Measurements from ENCODE around the gene UGT1A6.
"Not testable (repeated sequence)": the region's sequence is repeated elsewhere in the genome, so short reads cannot be mapped to it uniquely, and the experiment has no call there.

The UGT1A6 gene

DNA sequence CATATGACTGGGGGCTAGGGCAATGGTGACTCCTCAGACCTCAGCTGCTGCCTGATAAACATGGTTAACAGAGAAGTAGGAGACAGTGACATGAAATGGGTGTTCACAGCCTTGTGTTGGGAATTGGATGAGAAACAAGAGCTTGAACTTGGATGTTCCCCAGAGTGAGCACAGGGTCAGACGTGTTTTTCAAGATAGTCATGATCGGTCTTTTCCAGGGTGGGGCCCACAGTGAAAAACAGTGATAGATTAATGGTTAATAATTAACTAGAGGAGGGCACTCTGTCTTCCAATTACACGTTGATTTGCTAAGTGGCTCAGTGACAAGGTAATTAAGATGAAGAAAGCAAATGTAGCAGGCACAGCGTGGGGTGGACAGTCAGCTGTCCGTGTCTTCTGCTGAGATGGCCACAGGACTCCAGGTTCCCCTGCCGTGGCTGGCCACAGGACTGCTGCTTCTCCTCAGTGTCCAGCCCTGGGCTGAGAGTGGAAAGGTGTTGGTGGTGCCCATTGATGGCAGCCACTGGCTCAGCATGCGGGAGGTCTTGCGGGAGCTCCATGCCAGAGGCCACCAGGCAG lies 36.1 kb downstream of the UGT1A6 start, which contains the start of gene UGT1A3:
TSS of gene UGT1A3 (plus strand) at position 320 of the 579 bp plus-strand sequence. CDS start at position 405, 85 bp downstream.
- no peak for DNase-seq (ENCODE audit: low read depth)

DNA sequence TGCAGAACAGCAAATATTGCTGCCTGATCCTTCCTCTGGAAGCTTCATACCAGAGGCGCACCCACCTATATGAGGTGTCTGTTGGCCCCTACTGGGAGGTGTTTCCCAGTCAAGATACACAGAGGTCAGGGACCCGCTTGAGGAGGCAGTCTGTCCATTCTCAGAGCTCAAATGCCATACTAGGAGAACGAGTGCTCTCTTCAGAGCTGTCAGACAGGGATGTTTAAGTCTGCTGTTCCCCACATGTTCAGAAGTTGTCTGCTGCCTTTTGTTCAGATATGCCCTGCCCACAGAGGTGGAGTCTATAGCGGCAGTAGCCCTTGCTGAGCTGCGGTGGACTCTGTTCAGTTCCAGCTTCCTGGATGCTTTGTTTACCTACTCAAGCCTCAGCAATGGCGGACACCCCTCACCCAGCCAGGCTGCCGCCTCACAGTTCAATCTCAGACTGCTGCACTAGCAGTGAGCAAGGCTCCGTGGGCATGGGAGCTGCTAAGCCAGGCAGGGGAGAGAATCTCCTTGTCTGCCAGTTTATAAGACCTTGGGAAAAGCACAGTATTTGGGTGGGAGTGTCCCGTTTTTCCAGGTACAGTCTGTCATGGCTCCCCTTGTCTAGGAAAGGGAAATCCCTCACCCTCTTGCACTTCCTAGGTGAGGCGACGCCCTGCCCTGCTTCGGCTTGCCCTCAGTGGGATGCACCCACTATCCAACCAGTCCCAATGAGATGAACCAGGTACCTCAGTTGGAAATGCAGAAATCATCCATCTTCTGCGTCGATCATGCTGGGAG lies 44.4 kb downstream of the UGT1A6 start:
- DNase-seq (ENCODE audit: low read depth): not testable (repeated sequence)

DNA sequence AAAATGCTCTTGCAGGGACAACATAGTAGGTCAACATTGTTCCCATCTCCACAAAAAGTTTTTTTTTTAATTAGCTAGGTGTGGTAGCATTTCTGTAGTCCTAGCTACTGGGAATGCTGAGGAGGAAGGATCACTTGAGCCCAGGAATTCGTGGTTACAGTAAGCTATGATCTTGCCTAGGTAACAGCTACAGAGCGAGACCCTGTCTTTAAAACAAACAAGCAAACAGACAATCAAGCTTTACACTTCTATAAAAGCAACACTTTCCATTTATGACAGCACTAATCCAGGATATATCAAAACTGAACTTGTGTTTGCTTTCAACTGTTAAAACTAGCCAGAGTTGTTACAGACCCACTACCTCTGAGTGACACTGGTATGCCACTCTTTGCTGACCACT lies 48.2 kb downstream of the UGT1A6 start:
- DNase-seq (ENCODE audit: low read depth): no peak

DNA sequence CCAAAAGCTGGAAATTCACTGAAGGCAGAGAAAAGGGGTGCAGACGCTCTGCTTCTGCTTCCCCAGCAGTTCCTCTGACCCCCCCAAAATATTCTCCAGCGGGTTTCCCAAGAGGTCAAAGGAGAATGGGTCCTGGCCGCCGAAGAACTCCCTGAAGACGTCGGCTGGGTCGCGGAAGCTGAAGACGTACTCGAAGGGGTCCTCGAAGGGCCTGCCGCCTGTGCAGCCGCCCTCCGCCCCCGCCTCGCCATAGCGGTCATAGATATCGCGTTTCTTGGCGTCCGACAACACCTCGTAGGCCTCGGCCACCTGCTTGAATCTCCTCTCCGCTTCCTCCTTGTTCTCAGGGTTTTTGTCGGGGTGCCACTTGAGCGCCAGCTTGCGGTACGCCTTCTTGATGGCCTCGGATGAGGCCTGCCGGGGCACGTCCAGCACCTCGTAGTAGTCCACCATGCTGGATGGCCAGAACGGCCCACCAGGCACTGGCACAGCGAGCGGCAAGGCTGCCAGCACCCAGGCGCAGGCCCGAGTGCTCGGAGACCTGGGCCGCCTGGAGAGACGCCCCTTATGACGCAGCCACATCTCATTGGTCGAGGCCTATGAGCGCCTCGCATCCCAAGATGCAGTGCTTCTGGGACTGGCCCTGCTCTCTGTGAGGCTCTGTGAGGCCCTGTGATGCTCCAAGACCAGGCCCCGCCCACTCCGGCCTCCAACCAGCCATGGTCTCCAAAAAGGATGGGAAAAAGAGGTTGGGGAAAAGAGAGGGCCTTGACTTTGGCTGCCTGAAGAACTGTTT lies 51.0 kb downstream of the UGT1A6 start:
- no peak for DNase-seq (ENCODE audit: low read depth)

DNA sequence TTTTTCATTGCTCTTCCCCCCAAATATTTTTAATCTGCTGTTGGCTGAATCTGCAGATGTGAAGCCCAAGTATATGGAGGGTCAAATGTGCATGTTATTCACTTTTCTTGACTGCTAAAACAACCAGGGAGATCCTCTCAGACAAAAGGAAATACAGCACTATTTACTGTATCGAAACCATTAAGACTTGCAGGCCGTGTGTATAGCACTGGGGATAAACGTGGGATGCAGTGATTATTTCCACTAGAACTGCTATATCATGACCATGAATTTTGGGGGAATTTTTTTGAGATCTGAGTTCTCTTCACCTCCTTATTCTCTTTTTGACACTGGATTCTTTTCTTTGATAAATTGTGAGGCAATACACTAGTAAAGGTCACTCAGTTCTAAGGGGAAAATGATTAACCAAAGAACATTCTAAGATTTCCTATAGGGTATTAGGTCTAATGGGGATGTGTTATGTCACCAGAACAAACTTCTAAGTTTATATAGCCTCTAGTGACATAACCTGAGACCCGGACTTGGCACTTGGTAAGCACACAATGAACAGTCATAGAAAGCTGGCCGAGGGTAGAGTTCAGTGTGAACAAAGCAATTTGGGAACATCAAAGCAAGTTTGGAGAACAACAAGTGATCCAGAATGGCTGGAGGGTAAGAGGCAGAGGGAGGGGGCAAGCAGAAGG lies 52.5 kb downstream of the UGT1A6 start:
- DNase-seq (ENCODE audit: low read depth): no peak

DNA sequence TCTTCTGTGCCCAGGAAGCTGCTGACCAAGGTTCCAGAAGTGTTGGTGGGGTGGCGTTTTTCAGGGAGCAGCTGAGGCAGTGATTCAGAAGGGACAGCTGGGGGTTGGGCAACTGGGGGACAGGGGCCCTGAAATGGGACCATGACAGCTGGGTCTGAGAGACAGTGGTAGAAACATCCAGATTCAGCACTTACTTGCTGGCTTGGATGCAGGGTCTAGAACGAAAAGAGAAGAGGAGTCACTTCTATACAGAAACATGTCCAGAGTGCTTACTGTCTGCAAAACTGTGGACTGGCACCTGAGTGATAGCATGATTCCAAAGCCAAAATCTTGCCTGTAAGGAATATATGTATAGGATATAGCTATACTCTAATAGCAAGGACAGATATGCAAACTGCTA lies 53.1 kb downstream of the UGT1A6 start:
- DNase-seq (ENCODE audit: low read depth): not testable (repeated sequence)

DNA sequence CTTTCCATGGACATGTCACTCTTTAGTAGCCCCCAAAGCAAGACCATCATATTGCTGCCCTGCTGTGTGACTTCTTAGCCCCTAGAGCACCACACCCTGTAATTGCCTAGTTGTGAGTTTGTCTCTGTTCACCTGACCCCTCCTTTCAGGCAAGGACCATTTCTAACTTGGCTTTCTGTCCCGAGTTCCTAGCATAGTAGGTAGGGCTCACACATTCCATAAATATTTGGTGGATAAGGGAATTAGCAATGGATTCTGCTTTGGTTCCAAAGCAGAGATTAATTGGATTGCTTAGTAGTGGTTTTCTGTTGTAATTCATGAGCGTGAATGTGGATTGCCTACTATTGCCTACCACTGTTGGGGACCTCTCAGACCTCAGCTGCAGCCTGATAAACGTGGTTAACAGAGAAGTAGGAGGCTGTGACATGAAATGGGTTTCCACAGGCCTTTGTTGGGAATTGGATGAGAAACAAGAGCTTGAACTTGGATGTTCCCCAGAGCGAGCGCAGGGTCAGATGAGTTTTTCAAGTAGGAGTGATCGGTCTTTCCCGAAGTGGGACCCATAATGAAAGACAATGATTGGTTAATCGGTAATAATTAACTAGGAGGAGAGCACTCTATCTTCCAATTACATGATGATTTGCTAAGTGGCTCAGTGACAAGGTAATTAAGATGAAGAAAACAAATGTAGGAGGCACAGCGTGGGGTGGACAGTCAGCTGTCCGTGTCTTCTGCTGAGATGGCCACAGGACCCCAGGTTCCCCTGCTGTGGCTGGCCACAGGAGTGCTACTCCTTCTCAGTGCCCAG lies 54.0 kb downstream of the UGT1A6 start:
- DNase-seq (ENCODE audit: low read depth): no peak

DNA sequence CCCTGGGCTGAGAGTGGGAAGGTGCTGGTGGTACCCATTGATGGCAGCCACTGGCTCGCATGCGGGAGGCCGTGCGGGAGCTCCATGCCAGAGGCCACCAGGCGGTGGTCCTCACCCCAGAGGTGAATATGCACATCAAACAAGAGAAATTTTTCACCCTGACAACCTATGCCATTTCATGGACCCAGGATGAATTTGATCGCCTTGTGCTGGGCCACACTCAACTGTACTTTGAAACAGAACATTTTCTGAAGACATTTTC lies 54.5 kb downstream of the UGT1A6 start:
- DNase-seq (ENCODE audit: low read depth): no peak

DNA sequence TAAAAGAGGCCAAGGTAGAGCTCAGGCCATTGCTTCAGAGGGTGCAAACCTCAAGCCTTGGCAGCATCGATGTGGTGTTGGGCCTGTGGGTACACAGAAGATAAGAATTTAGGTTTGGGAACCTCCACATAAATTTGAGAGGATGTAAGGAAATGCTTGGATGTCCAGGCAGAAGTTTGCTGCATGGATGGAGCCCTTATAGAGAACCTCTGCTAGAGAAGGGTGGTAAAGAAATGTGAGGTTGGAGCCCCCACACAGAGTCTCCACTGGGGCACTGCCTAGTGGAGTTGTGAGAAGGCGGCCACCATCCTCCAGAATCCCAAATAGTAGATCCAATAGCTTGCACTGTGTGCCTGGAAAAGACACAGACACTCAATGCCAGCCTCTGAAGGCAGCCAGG lies 58.0 kb downstream of the UGT1A6 start:
- not testable (repeated sequence) for DNase-seq (ENCODE audit: low read depth)

DNA sequence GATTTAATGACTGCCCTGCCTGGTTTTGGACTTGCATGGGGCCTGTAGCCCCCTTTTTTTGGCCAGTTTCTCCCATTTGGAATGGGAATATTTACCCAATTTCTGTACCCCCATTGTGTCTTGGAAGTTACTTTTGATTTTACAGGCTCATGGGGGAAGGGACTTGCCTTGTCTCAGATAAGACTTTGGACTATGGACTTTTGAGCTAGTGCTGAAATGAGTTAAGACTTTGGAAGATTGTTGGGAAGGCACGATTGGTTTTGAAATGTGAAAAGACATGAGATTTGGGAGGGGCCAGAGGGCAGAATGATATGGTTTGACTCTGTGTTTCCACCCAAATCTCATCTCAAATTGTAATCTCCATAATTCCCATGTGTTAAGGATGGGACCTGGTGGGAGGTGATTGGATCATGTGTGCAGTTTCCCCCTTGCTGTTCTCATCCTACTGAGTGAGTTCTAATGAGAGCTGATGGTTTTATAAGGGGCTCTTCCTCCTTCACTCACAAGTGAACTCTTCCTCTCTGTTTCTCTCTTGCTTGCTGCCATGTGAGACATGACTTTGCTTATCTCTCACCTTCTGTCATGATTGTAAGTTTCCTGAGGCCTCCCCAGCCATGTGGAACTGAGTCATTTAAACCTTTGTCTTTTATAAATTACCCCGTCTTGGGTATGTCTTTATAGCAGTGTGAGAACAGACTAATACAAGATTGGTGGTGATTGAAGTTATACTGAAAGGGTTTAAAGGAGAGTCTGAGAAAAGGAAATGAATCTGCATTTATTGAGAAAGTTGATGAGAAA lies 58.7 kb downstream of the UGT1A6 start:
- DNase-seq (ENCODE audit: low read depth): not testable (repeated sequence)

DNA sequence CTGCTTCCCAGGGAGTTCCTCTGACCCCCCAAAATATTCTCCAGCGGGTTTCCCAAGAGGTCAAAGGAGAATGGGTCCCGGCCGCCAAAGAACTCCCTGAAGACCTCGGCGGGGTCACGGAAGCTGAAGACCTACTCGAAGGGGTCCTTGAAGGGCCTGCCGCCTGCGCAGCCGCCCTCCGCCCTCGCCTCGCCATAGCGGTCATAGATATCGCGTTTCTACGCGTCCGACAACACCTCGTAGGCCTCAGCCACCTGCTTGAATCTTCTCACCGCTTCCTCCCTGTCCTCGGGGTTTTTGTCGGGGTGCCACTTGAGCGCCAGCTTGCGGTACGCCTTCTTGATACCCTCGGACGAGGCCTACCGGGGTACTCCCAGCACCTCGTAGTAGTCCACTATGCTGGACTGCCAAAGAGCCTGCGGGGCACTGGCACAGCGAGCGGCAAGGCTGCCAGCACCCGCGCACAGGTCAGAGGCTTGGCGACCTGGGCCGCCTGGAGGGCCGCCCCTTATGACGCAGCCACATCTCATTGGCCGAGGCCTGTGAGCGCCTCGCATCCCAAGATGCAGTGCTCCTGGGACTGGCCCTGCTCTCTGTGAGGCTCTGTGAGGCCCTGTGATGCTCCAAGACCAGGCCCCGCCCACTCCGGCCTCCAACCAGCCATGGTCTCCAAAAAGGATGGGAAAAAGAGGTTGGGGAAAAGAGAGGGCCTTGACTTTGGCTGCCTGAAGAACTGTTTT lies 62.4 kb downstream of the UGT1A6 start:
- DNase-seq (ENCODE audit: low read depth): no peak

DNA sequence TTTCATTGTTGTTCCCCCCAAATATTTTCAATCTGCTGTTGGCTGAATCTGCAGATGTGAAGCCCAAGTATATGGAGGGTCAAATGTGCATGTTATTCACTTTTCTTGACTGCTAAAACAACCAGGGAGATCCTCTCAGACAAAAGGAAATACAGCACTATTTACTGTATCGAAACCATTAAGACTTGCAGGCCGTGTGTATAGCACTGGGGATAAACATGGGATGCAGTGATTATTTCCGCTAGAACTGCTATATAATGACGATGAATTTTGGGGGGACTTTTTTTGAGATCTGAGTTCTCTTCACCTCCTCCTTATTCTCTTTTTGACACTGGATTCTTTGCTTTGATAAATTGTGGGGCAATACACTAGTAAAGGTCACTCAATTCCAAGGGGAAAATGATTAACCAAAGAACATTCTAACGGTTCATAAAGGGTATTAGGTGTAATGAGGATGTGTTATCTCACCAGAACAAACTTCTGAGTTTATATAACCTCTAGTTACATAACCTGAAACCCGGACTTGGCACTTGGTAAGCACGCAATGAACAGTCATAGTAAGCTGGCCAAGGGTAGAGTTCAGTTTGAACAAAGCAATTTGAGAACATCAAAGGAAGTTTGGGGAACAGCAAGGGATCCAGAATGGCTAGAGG lies 63.9 kb downstream of the UGT1A6 start:
- no peak for DNase-seq (ENCODE audit: low read depth)

DNA sequence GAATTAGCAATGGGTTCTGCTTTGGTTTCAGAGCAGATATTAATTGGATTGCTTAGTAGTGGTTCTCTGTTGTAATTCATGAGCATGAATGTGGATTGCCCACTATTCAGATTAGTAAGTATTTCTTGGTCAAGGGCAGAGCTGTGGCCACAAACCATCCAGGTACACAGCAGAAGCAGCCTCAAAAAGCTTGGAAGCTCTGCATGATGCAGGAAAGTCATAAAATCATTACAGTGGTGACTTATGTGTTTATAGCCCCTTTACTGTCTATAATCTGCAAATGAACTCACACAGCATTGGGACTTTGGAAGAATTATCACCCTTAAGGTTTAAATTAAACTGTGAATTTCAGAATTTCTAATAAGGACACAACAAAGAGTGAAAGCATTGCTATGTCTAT lies 65.5 kb downstream of the UGT1A6 start:
- DNase-seq (ENCODE audit: low read depth): no peak

DNA sequence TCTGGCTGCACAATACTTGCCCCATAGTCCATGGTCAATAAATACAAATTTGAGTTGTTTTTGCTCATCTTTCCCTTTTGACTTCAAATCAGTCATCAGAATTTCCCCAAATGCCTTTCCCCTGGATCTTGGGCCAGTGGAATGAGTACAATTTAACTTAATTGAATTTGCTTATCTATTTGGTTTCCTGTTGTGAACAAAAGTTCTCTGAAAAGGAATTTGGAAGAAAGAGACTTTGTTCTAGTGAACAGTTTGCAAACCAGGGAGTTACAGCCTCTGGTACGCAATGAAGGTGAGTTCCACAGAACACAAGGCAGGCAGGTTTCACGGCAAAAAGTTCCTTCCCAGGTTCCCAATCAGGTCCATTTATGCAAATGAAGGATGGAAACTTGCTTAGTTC lies 66.2 kb downstream of the UGT1A6 start:
- no peak for DNase-seq (ENCODE audit: low read depth)

DNA sequence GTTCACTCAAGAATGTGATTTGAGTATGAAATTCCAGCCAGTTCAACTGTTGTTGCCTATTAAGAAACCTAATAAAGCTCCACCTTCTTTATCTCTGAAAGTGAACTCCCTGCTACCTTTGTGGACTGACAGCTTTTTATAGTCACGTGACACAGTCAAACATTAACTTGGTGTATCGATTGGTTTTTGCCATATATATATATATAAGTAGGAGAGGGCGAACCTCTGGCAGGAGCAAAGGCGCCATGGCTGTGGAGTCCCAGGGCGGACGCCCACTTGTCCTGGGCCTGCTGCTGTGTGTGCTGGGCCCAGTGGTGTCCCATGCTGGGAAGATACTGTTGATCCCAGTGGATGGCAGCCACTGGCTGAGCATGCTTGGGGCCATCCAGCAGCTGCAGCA lies 67.4 kb downstream of the UGT1A6 start, which contains the start of gene UGT1A1:
TSS of gene UGT1A1 (plus strand) at position 228 of the 400 bp plus-strand sequence. CDS start at position 246, 18 bp downstream.
- no peak for DNase-seq (ENCODE audit: low read depth)

DNA sequence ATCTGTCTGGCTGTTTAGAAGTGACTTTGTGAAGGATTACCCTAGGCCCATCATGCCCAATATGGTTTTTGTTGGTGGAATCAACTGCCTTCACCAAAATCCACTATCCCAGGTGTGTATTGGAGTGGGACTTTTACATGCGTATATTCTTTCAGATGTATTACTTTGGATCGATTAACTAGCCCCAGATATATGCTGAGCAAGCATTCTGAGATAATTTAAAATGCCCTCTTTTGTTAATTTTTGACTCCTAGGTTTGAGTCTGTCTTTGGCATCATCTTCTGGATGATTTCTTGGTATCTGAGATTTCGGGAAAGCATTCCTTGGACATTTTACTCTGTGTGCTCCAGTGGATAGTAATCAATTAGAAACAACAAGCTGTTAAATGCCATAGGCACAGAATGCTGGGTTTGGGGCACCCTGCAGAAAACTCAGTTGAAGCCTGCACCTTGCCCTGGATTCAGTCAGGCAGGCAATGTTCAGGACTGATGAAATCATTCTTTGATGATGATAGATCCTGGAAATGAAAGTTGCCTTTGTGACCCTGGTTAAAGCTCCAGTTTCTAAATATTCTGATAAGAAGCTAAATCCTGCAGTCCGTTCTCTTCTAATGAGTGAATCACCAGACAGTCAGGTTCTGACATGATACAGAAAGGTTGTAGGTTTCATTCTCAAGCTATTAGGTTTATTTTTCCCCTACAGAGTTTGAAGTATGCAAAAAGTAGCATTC lies 68.5 kb downstream of the UGT1A6 start:
- DNase-seq (ENCODE audit: low read depth): no peak

DNA sequence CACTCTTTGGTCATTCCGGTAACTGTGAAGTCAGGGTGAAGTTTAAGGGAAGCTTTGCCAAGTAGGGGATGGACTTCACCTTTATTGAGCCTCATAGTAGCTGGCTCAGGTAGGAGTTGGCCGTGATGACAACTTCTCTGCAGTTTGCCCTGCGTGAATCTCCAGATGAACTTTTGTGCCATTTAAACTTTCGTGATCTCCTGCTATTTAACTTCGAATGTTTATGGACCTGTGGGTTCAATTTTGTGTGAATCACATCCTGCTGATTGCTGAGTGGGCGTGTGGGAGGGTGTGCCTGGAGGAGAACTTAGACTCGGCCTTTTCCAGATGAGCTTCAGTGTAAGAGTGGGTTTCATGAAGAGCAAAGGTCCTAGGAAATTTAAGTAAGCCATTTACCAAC lies 71.6 kb downstream of the UGT1A6 start:
- DNase-seq (ENCODE audit: low read depth): no peak

DNA sequence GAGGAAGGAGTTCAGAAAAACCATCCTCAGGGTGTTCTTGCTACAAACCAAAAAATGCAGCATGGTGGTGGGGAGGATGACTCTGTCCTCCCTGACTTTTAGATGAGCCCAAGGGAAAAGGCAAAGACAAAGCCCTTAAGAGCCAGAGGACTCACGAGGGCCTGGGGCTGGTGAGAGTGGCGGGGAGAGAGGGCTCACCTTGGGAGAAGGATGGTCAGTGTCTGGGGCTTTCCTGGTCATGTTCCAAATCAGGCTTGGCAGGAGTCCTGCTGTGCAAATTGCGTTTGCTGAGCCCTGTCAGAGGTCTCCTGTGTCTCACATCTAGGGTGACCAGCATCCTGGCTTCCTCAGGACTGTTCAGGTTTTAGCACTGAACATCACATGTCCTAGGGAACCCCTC lies 72.1 kb downstream of the UGT1A6 start:
- DNase-seq (ENCODE audit: low read depth): no peak

DNA sequence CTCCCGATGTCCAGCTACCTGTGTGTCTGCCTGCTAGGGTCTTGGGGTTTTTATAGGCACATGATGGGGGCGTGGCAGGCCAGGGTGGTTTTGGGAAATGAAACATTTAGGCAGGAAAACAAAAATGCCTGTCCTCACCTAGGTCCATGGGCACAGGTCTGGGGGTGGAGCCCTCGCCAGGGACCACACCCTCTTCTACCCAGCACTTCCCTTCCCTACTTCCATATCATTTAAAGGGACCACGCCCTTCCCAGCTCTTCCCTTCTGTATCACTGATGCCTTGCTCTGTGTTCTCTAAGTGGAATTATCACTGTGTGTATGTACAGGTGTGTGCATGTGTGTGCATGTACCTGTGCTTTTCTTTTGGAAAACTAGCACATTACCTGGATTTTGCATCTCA lies 73.7 kb downstream of the UGT1A6 start:
- DNase-seq (ENCODE audit: low read depth): no peak

Measured in stimulated activated CD8-positive, alpha-beta memory T cell treated with anti-CD3 and anti-CD28 coated beads, Interleukin-15, amount 100 ng/mL, for 1 hour (primary cell).